Hematopoietic multipotent progenitor cell treated with erythropoietin and hydrocortisone succinate and interleukin-3 and kit ligand, for 17 days (in vitro differentiated cells): ENCODE results near the gene CRYBG1.
A peak's percentile ranks its signal among the peaks of the same experiment; 100 is the strongest.
"Not testable (repeated sequence)": the region's sequence is repeated elsewhere in the genome, so short reads cannot be mapped to it uniquely, and the experiment has no call there.

ENCODE experiments used
- DNase-seq: peaks from one replicate; pipeline ENCODE4 v3.0.0-alpha.2; 2015; ENCODE audit warnings: low spot score

Gene CRYBG1

DNA sequence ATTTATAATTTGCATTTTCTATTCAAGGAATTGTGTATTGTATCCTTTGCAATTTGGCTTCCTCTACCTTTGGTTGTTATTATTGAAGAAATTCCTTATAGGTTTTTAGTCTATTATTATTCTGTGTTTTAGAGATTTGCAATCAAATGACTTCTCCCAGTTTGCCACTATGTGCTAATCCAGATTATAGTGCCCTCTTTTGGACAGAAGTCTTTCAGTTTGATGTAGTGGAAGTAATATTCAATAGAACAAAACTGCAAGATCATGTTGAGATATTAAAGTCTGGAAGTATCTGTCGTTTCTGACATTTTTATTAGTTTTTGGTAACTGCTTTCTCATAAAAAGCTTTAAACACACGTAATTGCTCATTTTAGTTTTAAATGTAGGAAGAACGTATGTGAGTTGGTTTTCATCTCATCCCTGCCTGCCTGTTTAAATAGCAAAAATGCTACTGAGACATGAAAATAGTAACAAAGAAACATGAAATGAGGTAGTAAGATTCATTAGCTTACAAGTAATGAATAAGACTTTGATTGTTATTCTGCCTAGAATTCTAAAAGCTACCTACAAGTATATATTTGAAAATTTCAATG lies 195.9 kb downstream of the CRYBG1 start:
- no peak for DNase-seq

DNA sequence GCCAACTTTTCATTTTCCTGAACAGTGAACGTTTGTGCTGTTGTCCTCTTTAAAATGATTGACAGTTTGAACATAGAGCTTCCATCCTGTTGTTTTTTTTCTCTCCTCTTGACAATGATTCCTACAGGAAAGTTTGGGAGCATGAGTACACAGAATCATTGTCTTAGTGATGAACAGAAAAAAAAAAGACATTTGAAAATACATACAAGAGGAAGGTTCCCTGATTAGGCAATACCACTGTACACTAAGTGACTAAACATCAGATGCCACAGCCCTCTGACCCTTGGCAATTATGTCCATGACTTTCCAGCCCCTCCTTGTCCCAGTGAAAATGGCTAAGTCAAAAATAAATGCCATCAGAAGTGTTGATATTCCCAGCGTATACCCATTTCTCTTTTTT lies 197.3 kb downstream of the CRYBG1 start:
- no peak for DNase-seq

DNA sequence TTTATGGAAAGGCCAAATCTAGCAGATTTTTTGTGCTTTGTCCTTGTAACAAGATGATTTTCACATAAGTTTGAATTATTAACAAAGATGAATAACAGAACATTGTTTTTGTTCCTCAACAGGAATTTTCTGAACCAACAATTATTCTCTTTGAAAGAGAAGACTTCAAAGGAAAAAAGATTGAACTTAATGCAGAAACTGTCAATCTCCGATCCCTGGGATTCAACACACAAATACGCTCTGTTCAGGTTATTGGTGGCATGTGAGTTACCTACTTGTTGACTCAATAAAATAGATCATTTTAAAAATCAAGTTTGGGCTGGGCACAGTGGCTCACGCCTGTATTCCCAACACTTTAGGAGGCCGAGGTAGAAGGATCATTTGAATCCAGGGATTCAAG lies 197.8 kb downstream of the CRYBG1 start:
- DNase-seq, result no peak

DNA sequence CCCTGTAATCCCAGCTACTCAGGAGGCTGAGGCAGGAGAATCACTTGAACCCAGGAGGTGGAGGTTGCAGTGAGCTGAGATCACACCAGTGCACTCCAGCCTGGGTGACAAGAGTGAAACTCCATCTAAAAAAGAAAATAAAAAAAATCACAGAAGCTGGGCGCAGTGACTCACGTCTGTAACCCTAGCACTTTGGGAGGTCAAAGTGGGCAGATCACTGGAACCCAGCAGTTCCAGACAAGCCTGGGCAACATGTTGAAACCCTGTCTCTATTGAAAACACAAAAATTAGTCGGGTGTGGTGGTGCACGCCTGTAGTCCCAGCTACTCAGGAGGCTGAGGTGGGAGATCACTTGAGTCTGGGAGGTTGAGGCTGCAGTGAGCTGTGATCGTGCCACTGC lies 199.1 kb downstream of the CRYBG1 start:
- not testable (repeated sequence) for DNase-seq

DNA sequence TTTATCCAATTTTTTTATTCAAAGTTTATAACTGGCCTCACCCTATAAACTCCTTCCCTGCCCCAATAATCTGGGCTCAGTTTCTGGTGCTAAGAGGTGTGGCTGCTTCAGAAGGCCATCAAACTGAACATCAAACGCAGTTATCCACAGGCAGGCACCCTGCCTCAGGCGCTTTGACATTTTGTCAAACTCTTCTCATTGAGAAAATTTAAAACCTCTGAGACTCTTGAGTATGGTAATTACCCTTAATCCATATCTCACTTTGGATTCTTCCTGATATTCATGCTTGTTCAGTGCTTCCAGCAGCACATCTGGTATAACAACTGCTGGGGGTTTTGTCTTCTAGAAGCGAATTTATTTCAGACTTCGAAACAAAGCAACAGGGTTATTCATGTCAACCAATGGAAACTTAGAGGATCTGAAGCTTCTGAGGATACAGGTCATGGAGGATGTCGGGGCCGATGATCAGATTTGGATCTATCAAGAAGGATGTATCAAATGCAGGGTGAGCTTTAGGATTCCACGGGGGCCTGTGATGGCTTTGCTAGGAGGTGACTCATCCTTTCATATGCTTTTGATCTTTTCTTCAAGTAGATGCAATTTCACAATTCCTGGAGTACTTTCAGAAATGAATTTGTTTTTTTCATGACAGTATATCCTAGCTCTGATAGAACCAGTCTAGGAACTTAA lies 200.6 kb downstream of the CRYBG1 start:
- no peak for DNase-seq

DNA sequence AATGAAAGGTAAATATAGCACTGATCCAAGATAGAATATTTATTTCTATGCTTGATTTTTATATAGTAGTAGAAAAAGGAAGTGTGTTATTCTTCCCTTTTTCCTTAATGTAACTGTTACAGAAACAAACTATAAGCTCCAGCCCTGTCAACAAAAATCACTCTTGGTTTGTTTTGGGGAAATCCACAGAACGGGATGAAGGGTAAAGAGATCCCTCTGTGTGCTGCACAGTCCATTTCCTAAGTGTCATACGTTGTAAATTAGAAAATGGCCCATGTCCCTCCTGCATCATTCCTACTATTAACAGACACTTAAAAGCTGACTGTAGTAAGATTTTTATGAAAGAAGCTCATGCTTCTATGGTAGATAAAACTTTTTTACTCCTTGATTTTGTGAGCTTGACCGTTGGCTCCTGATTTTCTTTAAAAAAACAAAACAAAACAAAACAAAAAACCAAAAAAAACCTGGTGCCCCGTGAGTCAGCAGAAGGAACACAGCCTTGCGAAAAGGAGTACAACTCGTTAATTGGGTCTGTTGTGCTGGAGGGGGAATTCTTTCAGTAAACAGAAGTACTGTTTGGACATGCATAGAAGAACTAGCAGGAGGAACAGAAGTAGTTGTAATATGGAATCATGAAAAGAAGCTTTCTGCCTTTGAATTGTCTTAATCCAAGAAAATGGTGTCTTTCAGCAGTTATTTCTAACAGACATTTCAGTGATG lies 201.3 kb downstream of the CRYBG1 start:
- DNase-seq, result no peak

DNA sequence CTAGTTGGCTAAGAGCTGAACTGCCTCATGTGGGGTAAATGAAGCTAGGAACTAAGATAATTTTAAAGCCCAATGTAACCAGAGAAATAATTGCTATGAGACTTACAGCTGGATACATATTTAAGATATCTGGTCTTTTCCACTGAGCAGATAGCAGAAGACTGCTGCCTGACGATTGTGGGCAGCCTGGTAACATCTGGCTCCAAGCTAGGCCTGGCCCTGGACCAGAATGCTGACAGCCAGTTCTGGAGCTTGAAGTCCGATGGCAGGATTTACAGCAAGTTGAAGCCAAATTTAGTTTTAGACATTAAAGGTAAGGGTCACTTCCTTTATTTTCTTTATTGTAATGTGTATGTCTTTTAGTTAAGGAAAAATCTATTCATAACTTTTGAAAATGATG lies 203.1 kb downstream of the CRYBG1 start:
- DNase-seq, result no peak

DNA sequence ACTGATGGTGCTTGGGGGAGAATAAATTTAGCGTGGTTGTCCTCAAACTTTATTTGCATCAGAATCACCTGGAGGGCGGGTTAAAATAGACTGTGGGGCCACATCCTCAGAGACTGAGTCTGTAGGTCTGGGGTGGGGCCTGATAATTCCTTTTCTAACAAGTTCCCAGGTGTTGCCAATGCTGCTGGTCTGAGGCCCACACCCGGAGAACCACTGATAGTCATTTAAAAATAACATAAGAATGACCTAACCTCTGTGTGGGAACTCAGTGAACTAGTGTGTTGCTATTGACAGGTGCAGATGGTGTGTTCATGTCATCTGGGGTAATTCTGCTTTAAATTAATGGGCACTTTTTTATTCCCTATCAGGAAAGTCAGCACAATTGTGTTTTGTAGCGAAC lies 204.0 kb downstream of the CRYBG1 start:
- no peak for DNase-seq

DNA sequence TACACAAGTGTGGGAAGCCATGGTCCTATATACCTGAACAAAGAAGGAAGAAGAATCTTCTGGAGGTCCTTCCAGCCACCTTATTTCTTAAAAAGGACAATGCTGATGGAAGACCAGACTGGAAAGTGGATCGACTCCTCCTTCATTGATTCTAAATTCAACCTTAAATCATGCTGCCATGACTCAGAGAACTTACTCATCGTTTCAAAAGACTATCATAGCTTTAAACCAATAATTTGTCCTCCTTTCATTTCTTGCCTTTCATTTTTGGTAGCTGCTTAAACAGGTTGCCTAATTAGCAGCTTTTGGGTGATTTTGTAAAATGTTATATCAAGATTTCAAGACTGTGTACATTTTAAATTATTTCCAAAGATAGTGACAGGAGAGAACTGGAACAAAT lies 208.0 kb downstream of the CRYBG1 start:
- no peak for DNase-seq

DNA sequence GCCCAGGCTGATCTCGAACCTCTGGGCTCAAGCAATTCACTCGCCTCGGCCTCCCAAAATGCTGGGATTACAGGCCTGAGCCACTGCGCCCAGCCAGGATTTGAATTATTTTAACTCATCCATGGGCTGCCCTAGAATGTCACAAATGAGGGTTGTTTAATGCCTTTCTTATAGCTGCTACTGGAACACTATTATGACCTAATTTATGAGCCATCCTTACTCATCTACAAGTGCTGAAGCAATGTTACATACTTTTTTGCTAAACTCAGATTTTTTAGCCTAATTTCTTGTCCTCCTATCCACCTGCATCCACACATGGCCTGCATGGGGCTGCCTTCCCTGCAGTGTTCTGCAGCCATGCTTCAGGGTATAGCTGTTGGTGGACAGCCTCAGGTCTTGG lies 208.9 kb downstream of the CRYBG1 start:
- DNase-seq, result no peak

DNA sequence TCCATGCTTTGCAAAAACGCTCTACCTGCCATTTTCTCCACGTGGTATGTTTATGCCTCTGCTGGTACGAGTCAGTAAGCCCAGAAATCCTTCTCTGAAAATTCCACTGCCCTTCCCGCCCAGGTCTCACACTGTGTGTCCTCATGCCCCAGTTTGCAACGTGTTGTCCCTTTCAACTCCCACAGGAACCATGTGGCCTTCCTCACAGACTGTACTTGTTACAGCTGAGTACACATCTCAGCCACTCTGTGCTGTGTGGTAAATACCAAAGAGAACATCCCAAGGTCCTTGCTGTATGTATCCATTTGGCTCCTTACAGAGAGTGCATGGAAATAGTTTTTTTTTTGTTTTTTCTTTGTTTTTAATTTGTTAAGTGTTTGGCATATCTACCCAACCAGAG lies 211.9 kb downstream of the CRYBG1 start:
- DNase-seq, result no peak

DNA sequence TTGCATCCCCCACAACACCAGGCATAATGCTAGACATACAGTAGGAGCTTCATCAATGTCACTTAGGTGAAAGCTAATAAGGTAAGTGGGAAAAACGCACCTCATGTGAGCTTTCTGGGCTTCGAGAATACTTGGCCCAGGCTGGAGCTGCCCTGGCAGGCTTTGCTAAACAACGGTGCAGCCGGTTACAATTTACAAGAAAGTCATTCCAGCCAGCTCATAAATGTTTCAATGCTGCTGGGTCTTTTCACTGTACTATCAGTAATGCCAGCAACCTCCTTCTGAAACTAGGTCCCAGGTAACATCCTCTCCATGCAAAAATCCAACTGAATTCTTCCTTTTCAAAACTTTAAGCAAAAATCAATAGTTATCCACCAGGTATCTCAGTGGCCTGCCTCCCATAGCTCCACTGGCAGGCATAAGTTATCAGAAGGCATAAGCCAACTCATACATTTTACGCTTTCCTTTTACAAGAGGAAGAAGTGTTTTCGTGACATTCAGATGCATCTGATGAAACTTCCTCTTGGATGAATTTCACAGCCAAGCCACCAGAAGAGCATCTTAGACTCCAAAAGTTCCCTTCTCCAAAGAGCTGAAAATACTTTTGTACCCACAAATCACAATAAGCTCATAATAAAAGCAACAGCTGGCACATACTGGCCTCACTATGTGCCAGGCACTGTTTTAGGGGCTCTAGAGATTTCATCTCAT lies 212.5 kb downstream of the CRYBG1 start:
- DNase-seq, result no peak

DNA sequence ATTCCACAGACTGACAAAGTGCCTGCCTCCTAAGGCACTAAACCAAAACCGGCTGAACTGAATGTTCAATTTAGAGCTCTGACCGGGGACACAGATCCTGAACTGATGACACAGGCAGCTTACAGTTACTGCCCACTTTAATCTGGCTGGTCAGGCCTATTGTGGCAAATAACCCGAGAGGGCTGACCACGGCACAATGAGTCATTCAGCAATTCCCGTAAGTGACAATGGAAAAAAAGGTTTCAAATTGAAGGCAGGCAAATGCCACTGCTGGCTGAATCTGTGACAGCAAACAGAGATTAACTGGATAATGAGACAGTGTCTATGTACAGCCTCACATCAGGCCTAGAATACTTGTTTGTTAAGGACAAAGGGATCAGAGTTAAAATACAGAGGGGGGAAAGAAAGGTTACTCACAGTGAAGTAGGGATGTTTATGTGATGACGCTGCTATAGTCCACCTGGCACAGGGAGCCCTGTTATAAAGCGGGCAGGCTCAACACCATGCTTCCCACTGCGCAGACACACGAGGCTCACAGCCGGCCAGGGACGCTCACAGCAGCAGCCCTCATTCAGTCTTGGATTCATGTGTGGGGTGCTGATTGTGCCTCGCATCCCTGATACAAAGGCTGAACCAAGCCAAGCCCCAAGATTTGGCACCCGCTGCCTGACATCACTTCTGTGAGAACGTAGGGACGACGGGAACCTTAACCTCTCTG lies 214.4 kb downstream of the CRYBG1 start:
- no peak for DNase-seq

DNA sequence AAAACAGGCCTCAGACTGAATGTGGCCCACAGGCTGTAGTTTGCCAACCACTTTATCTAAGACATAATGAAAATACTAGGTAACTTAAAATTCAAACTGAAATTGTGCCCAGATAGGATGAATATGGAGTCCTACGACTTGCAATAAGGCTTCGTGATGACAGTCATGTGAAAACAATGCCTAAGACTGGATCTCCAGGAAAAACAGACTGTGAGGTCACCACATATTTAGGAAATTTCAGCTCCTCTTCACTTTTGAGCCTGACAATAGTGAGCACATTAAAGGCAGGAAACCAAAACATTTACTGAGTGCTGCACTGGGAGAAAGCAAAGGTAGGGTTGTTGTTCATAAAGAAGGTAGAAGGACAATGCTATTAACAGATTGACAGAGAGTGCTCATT lies 218.8 kb downstream of the CRYBG1 start:
- DNase-seq, result no peak

DNA sequence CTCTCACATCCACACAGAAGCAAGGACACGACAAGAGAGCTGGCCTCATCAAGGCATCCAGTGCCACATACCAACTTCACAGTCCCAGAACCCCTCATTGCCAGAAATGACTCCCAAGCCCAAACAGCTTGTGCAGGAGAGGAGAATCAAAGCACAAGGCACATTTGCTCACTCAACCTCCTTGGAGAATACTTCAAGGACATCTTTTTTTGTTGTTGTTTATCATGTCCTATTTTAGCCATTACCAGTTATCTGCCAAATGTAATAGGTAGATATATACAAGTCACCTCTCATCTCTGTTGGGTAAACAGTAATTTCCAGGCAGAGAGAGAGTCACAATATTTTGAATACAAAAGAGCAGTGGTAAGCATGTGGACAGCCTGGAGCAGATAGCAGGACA lies 221.0 kb downstream of the CRYBG1 start:
- no peak for DNase-seq

DNA sequence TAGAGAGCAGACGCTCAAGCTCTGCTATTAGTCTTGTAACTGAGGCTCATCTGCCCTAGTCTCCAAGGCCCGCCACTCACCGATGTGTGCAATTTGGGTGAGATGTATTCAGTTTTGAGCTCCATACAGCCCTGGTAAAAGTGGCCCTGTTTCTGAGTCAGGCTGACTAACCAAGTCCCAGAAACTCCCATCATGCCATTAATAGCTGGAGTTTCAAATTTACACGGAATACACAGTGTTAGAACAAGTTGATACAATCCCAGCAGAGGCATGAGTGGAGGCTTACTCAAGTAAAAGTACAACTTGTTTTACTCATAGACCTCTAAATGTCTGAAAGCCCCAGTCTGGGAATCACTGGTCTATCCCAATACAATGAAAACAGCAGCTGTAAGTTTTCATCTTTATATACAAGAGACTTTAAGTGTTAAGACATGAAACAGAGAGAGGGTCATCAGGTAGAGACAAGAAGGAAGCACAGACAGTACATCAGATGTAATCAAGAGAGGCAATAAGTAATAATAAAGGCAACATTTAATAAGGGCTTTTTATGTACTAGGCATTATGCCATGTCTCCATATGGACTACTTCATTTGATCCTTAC lies 226.4 kb downstream of the CRYBG1 start:
- DNase-seq, result no peak

DNA sequence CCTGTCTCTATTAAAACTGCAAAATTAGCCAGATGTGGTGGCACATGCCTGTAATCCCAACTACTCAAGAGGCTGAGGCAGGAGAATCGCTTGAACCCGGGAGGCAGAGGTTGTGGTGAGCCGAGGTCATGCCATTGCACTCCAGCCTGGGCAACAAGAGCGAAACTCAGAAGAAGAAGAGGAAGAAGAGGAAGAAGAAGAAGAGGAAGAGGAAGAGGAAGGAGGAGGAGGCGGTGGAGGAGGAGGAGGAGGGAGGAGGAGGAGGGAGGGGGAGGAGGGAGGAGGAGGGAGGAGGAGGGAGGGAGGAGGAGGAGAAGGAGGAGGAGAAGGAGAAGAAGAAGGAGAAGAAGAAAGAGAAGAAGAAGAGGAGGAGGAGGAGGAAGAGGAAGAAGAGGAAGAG lies 228.4 kb downstream of the CRYBG1 start:
- not testable (repeated sequence) for DNase-seq

DNA sequence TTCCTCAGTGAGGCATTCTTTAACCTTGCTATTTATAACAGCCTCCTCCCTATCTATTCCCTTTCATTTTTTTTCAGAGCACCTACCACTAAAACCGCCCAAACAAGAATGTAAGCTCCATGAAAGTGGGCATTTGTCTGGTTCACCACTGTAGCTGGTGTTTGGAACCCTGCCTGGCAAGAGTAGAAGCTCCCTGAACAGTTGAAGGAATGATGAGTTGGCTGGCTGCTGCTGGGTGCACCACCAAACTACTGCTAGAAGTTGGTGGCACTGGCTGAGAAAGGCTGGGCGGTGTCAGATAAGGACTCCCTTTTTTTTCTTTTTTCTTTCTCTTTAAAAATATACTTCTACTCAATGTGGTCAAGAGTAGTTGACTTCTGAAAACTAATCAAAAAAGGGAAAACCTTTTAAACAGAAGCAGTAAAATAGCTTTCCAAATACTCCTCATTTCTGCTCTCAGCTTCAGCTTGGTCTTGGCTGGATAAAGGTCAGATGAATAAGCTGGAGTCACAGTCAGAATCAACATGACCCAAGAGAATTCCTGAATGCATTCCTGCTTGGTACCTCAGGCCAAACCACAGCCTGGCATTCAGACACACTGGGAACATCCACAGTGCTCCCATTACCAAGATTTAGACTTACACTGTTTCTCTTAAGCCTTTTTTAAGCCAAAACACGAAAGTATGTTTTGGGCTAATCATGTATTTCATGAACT lies 230.8 kb downstream of the CRYBG1 start:
- no peak for DNase-seq

DNA sequence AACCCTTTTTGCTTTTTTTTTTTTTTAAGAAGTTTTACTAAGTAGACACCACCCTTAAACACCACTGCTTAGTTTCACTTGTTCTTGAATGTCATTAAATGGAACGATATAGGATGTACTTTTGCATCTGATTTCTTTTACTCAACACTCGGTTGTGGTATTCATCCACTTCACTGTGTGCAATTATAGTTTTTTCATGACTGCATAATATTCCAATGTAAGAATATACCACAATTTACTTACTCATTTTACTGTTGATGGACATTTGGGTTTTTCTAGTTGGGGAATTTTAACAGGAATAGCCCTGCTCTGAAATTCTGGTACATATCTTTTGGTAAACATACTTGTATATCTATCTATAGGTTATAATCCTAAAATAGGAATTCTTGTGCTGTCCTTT lies 238.9 kb downstream of the CRYBG1 start:
- DNase-seq, result no peak

DNA sequence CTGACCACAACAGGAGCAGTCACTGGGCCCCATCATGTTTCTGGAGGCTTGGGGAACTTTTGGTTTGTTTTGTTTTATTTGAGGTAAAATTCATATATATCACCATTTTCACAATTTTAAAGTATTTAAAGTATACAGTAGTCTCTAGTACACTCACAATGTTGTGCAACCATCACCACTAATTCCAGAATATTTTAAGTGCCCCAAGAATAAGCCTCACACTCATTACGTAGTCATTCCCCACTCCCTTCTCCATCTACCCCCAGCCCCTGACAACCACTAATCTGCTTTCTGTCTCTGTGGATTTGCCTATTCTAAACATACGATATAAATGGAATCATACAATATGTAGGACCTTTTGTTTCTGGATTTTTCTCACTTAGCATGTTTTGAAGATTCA lies 239.8 kb downstream of the CRYBG1 start:
- DNase-seq, result no peak

DNA sequence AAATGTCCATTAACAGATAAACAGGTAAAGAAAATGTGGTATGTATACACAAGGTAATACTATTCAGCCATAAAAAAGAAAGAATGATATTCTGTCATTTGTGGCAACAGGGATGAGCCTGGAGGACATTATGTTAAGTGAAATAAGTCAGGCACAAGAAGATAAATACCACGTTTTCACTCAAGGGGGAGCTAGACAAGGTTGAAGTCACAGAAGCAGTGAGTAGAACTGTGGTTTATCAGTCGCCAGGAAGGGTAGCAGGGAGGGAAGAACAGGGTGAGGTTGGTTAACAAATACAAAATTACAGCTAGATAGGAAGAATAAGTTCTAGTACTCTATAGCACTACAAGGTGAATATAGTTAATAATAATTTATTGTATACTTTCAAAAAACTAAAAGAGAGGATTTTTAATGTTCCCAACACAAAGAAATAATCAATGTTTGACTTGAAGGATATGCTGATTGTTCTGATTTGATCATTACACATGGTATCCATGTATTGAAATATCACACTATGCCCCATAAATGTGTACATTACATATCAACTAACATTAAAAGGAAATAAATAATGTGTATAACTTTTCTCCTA lies 247.7 kb downstream of the CRYBG1 start:
- DNase-seq, result peak; percentile 64
